Hematopoietic multipotent progenitor cell (in vitro differentiated cells): ENCODE results near the gene TIMP1. TPM values are rescaled to one million over a fixed set of nuclear protein-coding genes. Genes with fewer than 3 reads are reported as not detected.

Experiments
- DNase-seq, 3 donors: peaks; one replicate each; pipeline ENCODE4 v3.0.0-alpha.2; 2011 to 2015; ENCODE audit warnings: low read depth in 2 of 3, low spot score in 2 of 3
- total RNA-seq: library from RNA; depleted of rRNA; stranded (reverse); fragments of >200 nt; gene quantifications from one replicate; pipeline ENCODE4 v1.2.3, GENCODE V29; 2012

The TIMP1 gene
- total RNA-seq = 43.1 TPM

- DNase-seq = peak; percentile 13 to 94 (median 88)
These were observed at the start of gene TIMP1 for GRCh38 chrX:47581731-47582647. Gene TIMP1, plus strand, starts transcription at chrX:47582436. Its CDS starts 980 bp downstream, at chrX:47583416.

- no peak for DNase-seq
These were observed 42.4 kb upstream of the TIMP1 start for GRCh38 chrX:47539860-47540259.

GRCh38 chrX:47540754-47541538 is 41.3 kb upstream of the TIMP1 start:
- peak in 1 of 3 donors; percentile 14 for DNase-seq

GRCh38 chrX:47543496-47543895 is 38.7 kb upstream of the TIMP1 start:
- no peak for DNase-seq

GRCh38 chrX:47556045-47556623 is 26.1 kb upstream of the TIMP1 start:
- DNase-seq = peak; percentile 38 to 92 (median 86)

- no peak for DNase-seq
These were observed 23.8 kb upstream of the TIMP1 start for GRCh38 chrX:47558436-47558835.

- DNase-seq = no peak
These were observed 21.9 kb upstream of the TIMP1 start for GRCh38 chrX:47560179-47560933.

GRCh38 chrX:47560934-47561658 is 21.1 kb upstream of the TIMP1 start, which contains the start of gene ARAF:
Gene ARAF, plus strand, starts transcription at chrX:47561205. Its CDS starts 1,763 bp downstream, at chrX:47562968.
- peak; percentile 82 to 100 (median 98) for DNase-seq

GRCh38 chrX:47561659-47562151 is 20.5 kb upstream of the TIMP1 start:
- no peak for DNase-seq

GRCh38 chrX:47562615-47563243 is 19.5 kb upstream of the TIMP1 start:
- peak in 1 of 3 donors; percentile 56 for DNase-seq

- no peak for DNase-seq
These were observed 18.4 kb upstream of the TIMP1 start for GRCh38 chrX:47563801-47564315.

GRCh38 chrX:47564438-47565085 is 17.7 kb upstream of the TIMP1 start:
- DNase-seq = no peak

- no peak for DNase-seq
These were observed 15.4 kb upstream of the TIMP1 start for GRCh38 chrX:47566841-47567240.

GRCh38 chrX:47568656-47569295 is 13.5 kb upstream of the TIMP1 start:
- DNase-seq = peak in 2 of 3 donors; percentile 42 to 66

GRCh38 chrX:47570794-47571193 is 11.4 kb upstream of the TIMP1 start:
- DNase-seq = no peak

GRCh38 chrX:47571215-47571614 is 11.0 kb upstream of the TIMP1 start:
- no peak for DNase-seq

GRCh38 chrX:47571896-47572295 is 10.3 kb upstream of the TIMP1 start:
- no peak for DNase-seq
